HT1080 (cell line): ENCODE measurements around the gene ITGAL. TPM values are rescaled to one million over a fixed set of nuclear protein-coding genes. Genes with fewer than 3 reads are reported as not detected.
A peak's percentile ranks its signal among the peaks of the same experiment; 100 is the strongest.
"Not testable (repeated sequence)": the region's sequence is repeated elsewhere in the genome, so short reads cannot be mapped to it uniquely, and the experiment has no call there.

Experiments used
- DNase-seq: peaks from one replicate; pipeline ENCODE4 v3.0.0-alpha.2; 2015; ENCODE audit warnings: low read depth
- total RNA-seq: library from RNA; depleted of rRNA; stranded (reverse); fragments of >200 nt; shearing (Covaris generic); gene quantifications from 2 replicates; pipeline ENCODE4 v1.2.3, GENCODE V29; 2014

ITGAL gene
- total RNA-seq, 1 experiment from 2014 or later: not detected

DNA sequence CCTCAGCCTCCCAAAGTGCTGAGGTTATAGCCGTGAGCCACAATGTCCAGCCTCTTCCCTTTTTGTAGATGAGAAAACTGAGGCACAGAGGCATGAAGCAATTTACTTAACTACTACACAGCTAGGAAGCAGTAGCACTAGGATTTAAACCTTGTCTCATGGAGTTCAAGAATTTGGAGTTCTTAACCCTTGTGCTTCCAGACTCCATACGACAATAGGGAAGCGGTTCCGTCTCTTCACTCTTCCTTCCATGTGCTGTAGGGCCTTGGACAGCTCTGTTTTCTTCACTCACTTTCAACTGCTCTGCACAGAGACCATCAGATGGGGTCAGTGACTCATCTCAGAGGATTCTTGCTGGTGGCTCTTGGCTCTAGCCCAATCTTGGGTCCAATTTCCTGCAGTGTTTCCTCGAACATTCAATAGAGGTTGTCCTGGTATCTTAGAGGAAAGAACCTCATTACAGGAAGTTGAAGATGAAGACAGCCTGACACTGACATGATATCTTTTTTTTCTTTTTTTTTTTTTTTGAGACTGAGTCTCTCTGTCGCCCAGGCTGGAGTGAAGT lies 19.3 kb downstream of the ITGAL start:
- DNase-seq: peak; percentile 93

DNA sequence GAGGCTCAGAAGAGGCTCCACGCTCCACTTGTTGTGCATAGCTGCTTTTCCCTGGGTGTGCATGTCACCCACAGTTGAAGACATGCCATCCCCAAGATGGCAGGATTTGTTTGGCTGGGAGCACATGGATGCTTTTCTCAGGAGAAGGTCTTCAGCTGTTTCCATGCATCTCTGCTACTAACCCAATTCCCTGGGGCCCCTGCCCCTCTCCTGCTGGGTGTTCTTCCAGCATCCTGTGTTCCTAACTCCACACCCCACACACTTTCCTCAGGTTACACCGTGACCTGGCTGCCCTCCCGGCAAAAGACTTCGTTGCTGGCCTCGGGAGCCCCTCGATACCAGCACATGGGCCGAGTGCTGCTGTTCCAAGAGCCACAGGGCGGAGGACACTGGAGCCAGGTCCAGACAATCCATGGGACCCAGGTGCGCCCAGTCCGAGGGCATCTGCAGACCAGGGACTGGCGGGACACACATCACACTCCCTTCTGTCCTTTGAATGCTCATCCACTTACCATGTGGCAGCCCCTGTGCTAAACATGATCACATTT lies 21.5 kb downstream of the ITGAL start:
- DNase-seq: no peak

DNA sequence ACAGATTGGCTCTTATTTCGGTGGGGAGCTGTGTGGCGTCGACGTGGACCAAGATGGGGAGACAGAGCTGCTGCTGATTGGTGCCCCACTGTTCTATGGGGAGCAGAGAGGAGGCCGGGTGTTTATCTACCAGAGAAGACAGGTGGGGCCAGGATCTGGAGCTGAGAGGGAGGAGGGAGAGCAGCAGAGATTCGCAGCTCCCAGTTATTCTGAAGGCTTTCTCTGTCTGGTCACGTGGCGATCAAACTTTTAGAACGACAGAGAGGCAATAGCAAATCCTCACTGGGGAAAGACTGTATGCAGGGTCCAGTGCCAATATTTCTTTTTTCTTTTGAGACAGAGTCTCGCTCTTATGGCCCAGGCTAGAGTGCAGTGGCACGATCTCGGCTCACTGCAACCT lies 22.2 kb downstream of the ITGAL start:
- no peak for DNase-seq

DNA sequence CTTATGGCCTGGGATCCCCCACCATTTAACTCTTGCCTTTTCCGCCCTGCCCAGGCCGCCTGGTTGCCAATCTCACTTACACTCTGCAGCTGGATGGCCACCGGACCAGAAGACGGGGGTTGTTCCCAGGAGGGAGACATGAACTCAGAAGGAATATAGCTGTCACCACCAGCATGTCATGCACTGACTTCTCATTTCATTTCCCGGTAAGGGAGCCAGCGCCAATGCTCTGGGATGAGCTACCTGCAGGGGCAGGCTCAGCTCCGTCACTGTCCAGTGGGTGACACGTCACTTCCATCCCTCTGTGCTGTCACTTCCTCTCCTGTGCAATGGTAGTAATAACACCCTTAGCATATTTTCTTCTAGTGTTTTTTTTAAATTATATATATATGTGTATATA lies 26.7 kb downstream of the ITGAL start:
- no peak for DNase-seq

DNA sequence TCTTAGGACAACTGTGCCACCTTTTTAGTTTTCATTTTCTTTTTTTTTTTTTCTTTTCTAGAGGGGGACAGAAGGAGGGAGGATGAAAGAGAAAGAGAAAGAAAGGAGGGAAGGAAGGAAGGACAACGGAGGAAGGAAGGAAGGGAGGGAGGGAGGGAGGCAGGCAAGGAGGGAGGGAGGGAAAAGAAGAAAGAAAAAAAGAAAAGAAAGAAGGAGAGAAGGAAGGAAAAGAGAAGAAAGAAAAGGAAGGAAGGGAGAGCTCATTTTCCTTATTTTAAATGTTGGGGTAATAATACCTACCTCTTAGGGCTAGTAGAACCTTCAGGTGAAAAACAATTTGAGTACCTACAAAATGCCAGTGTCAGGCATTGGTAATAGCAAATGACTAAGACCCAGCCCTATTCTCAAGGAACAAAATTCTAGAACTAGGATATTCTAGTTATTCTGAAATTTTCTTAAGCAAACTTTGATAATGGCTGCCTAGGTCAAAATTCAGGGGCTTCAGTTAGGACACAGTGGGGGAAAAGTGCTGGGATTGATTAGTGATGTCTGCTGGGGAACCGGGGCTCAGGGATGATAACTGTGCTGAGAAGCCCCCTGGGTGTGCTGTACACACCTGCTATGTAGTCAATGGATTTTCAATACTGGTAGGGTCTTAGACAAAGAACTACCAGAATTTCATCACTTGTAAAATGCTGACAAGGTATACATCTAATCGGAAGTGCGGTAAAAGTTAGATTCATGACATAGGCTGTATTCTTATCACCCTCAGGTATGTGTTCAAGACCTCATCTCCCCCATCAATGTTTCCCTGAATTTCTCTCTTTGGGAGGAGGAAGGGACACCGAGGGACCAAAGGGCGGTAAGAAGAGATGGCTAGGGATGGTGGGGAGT lies 31.1 kb downstream of the ITGAL start:
- no peak for DNase-seq

DNA sequence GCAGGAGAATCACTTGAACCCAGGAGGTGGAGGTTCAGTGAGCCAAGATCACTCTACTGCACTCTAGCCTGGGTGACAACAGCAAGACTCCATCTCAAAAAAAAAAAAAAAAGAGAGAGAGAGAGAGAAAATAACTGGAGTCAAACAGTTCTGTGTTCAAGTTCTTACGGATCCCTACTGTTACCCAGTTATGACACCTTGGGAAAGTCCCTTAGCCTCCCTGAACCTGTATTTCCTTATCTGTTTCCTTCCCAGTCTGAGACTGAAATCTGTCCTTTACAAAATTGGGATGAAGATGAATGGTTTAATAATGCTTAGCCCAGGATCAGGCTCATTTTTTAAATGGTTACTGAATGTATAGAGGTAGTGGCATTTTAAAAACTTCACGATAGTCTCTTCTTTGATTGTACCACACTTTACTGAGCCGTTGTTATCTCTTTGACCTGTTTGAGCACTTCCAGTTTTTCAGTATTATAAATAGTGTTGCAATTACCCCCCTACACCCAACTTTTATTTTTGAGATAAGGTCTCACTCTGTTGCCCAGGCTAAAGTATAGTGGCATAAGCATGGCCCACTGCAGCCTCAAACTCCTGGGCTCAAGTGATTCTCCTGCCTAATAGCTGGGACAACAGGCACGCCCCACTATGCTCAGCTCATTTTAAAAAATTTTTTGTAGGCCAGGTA lies 36.7 kb downstream of the ITGAL start:
- DNase-seq: no peak

DNA sequence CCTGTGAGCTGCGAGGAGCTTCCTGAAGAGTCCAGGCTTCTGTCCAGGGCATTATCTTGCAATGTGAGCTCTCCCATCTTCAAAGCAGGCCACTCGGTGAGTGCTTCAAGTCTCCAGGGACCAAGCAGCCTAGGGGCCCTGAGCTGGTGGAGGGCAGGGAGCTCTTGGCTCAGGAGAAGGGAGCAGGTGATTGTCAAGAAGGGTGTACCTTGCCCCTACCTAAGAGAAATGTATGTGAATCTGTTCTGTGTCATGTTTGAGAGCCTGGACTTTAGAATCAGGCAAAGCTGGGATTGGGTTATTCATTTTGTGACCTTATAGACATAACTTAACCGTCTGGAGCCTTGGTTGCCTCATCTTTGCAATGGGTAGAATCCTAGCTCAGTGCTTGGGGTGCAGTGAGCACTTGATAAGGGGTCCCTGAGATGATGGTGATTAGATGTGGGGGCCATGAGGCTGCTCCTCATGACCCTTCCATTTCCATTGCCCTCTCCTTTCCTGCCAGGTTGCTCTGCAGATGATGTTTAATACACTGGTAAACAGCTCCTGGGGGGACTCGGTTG lies 37.9 kb downstream of the ITGAL start:
- no peak for DNase-seq

DNA sequence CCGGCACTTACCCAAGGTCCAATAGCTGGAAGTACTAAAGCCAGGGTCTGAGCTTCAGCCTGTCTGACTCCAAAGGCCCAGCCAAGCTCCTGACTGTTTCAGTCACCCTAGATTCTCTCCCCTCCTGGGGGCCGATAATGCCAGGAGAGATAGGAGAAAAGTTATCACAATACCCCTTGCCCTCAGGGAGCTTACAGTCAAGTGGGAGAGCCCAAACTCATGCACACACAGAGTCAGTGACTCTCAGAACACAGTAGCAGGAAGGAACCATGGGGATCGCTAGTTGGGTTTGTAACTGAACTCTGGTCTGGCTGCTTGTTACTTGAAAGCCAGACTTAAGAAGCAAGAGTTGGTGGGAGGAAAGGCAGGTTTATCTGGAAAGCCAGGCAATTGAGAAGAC lies 39.0 kb downstream of the ITGAL start:
- no peak for DNase-seq

DNA sequence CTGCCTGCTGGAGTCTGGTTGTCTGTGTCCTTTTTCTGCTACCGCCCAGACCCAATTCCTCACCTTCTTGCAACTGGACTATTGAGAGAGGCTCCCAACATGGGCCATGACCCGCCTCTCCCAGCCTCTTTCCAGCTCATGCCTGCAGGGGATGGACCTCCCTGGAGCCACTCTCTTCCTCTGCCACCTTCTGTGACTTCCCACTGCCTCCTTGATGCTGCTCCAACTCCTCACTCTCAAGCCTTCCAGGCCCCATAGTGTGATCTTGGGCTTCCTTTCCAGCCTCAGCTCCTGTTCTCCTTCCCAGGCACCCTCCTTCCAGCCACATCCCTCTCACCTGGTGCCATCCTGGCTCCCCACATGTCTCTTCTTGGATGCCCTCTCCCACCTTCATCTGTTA lies 42.7 kb downstream of the ITGAL start:
- DNase-seq: no peak

DNA sequence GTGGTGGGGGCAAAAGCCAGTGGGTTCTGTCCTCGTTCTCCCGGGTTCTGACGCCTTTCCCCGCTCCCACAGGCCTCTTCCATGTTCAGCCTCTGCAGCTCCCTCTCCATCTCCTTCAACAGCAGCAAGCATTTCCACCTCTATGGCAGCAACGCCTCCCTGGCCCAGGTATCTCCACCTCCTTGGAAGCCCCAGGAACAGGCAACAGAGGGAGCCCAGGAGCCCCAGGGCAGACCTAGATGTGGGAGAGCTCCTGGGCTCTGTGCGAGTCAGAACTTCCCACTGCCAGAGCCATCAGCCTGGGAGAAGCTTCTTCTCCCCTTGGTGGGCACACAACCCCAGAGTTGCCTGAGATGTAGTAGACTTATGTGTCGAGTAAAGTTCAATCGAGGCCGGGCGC lies 46.0 kb downstream of the ITGAL start:
- no peak for DNase-seq

DNA sequence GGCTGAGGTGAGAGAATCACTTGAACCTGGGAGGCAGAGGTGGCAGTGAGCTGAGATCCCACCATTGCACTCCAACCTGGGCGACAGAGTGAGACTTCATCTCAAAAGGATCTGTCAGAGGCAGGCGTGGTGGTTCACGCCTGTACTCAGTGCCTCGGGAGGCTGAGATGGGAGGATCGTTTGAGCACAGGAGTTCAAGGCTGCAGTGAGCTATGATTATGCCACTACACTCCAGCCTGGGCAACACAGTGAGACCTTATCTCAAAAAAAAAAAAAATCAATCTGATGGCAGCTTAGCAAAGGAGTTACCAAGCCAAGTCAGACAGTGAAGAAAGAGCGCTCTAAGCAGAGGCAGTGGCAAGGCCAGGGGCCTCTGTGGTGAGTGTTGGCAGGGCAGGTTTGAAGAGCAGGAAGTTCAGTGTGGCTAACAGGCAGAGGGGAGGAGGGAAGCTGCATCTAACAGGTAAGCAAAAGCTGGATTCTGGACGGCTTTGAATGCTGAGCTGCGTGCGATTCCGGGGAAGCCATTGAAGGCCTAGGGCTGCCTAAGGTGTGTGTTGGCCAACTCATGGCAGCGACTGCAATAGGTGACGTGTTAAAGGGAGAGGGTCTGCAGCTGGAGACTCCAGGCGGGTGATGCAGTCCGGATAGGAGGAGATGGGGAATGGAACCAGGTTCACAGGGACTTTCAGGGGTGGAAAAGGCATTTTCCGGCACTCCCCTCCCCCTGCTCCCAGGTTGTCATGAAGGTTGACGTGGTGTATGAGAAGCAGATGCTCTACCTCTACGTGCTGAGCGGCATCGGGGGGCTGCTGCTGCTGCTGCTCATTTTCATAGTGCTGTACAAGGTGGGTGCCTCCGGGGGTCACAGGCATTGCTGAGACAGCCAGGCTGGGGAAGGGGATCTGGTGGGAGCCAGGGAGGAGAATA lies 46.8 kb downstream of the ITGAL start:
- no peak for DNase-seq

DNA sequence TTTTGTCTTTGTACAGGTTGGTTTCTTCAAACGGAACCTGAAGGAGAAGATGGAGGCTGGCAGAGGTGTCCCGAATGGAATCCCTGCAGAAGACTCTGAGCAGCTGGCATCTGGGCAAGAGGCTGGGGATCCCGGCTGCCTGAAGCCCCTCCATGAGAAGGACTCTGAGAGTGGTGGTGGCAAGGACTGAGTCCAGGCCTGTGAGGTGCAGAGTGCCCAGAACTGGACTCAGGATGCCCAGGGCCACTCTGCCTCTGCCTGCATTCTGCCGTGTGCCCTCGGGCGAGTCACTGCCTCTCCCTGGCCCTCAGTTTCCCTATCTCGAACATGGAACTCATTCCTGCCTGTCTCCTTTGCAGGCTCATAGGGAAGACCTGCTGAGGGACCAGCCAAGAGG lies 48.9 kb downstream of the ITGAL start:
- DNase-seq: no peak

DNA sequence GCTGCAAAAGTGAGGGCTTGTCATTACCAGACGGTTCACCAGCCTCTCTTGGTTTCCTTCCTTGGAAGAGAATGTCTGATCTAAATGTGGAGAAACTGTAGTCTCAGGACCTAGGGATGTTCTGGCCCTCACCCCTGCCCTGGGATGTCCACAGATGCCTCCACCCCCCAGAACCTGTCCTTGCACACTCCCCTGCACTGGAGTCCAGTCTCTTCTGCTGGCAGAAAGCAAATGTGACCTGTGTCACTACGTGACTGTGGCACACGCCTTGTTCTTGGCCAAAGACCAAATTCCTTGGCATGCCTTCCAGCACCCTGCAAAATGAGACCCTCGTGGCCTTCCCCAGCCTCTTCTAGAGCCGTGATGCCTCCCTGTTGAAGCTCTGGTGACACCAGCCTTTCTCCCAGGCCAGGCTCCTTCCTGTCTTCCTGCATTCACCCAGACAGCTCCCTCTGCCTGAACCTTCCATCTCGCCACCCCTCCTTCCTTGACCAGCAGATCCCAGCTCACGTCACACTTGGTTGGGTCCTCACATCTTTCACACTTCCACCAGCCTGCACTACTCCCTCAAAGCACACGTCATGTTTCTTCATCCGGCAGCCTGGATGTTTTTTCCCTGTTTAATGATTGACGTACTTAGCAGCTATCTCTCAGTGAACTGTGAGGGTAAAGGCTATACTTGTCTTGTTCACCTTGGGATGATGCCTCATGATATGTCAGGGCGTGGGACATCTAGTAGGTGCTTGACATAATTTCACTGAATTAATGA lies 49.5 kb downstream of the ITGAL start:
- DNase-seq: no peak

DNA sequence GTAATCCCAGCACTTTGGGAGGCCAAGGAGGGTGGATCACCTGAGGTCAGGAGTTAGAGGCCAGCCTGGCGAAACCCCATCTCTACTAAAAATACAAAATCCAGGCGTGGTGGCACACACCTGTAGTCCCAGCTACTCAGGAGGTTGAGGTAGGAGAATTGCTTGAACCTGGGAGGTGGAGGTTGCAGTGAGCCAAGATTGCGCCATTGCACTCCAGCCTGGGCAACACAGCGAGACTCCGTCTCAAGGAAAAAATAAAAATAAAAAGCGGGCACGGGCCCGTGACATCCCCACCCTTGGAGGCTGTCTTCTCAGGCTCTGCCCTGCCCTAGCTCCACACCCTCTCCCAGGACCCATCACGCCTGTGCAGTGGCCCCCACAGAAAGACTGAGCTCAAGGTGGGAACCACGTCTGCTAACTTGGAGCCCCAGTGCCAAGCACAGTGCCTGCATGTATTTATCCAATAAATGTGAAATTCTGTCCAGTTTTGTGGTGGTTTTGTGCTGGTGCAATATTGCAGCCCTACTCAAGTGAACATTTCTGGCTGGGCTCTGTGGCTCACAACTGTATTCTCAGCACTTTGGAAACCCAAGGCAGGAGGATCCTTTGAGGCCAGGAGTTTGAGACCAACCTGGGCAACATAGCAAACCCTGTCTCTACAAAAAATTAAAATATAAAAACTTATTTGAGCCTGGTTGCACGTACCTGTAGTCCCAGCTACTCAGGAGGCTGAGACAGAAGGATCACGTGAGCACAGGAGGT lies 50.3 kb downstream of the ITGAL start:
- not testable (repeated sequence) for DNase-seq

DNA sequence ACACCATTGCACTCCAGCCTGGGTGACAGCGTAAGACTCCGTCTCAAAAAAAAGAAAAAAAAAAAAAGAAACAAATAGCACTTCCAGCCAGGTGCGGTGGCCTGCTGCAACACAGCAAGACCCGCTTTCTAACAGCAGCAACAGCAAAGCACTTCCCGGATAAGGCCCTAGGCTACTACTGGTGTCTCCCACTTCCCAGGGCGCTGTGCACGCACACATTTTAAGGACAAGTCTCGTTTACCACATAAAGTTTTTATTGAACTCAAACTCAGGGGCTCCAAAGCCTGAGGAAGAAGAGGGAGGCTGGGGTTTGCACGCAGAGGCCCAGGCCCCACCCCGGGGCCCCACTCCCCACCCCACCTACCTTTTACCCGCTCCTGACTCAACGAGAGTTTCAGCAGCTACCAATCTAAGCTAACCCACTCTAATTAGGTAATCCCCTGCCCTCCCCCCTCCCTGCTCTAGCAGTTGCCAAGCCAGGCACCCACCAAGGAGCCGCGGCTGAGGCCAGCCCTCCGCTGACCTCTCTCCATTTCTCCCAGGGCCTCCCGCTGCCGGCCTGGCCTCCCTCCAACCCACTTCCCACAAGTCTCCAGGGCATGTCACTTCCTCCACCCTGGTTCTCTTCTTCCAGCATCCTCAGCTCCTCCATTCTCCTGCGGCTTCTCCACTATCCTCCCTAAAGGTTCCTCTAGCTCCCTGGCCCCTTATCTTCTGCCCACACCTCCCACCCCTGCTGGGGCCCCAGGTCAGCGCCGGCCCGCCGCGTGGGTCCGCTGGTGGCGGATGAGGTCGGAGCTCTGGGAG lies 51.4 kb downstream of the ITGAL start:
- no peak for DNase-seq

DNA sequence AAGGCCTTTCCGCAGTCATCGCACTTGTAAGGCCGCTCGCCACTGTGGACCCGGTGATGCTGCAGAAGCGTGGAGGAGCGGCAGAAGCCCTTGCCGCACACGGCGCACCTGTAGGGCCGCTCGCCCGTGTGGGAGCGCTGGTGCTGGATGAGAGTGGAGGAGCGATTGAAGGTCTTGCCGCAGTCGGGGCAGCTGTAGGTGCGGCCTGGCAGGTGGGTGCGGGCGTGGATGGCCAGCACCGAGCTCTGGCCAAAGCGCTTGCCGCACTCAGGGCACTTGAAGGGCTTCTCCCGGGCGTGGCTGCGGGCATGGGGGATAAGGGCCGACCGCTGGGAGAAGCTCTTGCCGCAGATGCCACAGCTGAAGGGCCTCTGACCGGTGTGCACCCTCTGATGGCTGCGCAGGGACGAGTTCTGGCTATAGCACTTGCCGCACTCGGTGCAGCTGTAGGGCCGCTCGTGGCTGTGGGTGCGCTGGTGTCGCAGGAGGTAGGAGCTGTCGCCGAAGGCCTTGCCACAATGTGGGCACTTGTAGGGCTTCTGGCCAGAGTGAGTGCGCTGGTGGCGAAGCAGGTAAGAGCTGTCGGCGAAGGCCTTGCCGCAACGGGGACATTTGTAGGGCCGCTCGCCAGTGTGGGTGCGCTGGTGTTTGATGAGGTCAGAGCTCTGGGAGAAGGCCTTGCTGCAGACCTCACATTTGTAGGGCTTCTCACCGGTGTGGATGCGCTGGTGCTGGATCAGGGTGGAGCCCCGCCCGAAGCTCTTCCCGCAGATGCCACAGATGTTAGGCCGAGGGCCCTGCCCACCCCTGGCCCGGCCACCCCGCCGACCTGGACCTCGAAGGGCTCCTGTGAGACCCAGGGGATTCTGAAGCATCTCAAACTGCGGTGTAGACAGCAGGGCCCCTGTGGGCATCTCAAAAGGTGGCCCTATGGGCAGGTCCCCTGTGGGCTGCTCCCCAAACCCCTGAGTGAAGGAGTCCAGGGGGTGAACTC lies 52.3 kb downstream of the ITGAL start:
- DNase-seq: no peak

DNA sequence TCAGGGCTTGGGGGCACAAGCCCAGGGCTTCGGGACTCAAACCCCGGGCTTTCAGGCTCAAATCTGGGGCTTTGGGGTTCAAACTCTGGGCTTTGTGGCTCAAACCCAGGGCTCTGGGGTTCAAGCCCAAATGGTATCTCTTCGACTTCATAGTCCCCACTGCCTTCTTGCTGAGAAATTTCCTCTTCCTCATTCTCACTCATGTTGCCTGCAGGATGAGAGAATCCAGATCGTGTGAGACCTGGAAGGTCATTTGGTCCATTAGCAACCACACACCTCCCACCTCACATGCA lies 53.2 kb downstream of the ITGAL start:
- no peak for DNase-seq
